Measurements from ENCODE around the gene MIER2.

DNA sequence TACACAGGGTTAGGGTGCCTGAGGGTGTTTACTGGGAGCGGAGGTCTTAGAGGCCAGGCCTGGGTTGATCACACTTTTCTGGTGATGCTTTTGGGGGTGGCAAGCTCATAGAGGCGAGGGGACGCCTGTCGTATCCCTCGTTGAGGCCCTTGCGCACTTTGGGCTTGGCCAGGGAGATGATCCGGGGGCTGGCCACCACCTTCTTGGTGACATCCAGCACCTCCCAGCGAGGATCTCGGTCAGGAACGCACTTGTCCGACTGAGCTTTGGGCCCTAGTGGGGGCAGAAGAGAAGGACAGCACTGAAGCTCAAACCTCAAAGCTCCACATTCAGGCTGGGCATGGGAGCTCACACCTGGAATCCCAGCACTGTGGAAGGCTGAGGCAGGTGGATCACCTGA lies 17.6 kb upstream of the MIER2 start:
- TF ChIP-seq GABPA (IDR thresholded peaks at IDR 0.05; ENCODE audit: low read depth) = no peak
- TF ChIP-seq, protein P1, sequence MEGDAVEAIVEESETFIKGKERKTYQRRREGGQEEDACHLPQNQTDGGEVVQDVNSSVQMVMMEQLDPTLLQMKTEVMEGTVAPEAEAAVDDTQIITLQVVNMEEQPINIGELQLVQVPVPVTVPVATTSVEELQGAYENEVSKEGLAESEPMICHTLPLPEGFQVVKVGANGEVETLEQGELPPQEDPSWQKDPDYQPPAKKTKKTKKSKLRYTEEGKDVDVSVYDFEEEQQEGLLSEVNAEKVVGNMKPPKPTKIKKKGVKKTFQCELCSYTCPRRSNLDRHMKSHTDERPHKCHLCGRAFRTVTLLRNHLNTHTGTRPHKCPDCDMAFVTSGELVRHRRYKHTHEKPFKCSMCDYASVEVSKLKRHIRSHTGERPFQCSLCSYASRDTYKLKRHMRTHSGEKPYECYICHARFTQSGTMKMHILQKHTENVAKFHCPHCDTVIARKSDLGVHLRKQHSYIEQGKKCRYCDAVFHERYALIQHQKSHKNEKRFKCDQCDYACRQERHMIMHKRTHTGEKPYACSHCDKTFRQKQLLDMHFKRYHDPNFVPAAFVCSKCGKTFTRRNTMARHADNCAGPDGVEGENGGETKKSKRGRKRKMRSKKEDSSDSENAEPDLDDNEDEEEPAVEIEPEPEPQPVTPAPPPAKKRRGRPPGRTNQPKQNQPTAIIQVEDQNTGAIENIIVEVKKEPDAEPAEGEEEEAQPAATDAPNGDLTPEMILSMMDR (IDR thresholded peaks at IDR 0.05; ENCODE audit: insufficient read depth, low read length) = no peak
- no peak for TF ChIP-seq POLR2AphosphoS5 (IDR thresholded peaks at IDR 0.05; ENCODE audit: low read depth)
